Stimulated activated CD8-positive, alpha-beta memory T cell treated with anti-CD3 and anti-CD28 coated beads, Interleukin-12 subunit alpha, Interleukin-12 subunit beta, amount 100 ng/mL, for 1 hour (primary cell): ENCODE results near the gene PARP9.

Experiments used
- DNase-seq: peaks from one replicate; pipeline ENCODE4 v3.0.0-alpha.2; 2020; ENCODE audit warnings: low read depth

The PARP9 gene

GRCh38 chr3:122564155-122564912 is at the start of gene PARP9, which contains the start of gene DTX3L:
Gene PARP9, minus strand, starts transcription at chr3:122564300. Its CDS starts 4,680 bp downstream, at chr3:122559620.
Gene DTX3L, plus strand, starts transcription at chr3:122564338. Its CDS starts 89 bp downstream, at chr3:122564427.
- peak; percentile 72 for DNase-seq

DNA sequence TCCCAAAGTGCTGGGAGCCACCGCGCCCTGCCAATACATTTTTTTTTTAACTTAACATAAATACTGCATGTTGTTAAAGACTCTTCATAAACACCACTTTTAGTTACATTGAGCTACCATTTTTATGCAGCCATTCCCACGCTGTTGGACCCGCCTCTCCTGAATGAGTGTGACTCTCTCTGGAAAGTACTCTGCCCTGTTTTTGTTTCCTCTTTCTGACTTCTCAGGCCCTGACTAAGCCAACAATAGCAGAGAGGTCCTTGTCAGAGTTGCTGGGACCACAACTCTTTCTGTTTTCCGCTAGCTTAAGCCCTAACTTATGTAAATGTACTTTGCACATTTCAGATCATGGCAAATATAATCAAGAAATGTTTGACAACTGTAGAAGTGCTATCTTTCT is 48.6 kb upstream of the PARP9 start:
- DNase-seq = no peak

GRCh38 chr3:122609798-122610559 is 45.9 kb upstream of the PARP9 start:
- no peak for DNase-seq

- no peak for DNase-seq
Observed at GRCh38 chr3:122608916-122609315, 44.8 kb upstream of the PARP9 start.

DNA sequence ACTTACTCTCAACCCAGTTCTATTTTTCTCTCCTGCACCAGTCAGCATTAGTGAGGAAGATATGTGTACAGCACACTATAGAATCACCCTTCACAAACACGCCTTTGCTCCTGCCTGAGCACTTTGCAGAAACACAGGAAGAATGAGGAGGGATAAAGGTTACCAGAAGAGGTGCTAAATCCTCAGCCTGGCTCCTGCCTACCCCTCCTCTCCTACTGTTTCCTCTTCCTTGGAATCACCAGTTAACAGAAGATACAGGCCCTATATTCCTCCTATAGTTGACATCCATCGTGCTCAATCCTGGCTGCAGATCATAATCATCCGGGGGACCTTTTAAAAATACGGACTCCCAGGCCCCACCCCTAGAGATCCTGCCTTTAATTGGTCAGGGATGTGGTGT is 42.2 kb upstream of the PARP9 start:
- no peak for DNase-seq

GRCh38 chr3:122603056-122603455 is 39.0 kb upstream of the PARP9 start:
- DNase-seq = no peak

DNA sequence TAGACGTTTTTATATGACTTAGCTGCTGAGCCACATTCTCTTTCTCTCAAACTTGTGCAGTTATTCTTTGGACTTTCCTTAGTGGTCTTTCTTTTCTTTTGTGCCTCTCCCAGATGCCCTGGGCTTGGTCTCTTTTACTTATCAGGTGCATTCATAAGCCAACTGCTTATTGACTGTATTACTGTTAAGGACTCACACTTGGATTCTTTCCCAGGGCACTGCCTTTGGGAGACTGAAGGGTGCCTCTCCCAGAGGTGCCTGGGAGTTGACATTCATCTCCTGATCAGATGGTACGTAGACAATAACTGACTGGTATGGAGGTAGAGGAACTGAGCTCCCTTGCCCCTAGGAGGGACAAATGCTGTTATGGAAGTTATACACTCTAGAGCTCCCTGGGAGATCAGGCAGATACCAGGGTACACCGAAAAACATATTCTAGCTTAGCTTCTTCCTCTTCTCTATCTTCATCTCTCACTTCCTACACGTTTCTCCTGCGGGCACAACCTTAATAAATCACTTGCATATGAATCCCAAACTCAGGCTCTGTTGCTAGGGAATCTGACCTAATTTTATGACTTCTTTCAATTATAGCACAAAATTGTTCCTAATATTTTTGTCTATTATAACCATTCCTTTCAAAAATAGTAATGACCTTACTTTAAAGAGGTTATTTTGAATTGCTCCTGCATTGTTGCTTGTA is 38.1 kb upstream of the PARP9 start:
- no peak for DNase-seq

DNA sequence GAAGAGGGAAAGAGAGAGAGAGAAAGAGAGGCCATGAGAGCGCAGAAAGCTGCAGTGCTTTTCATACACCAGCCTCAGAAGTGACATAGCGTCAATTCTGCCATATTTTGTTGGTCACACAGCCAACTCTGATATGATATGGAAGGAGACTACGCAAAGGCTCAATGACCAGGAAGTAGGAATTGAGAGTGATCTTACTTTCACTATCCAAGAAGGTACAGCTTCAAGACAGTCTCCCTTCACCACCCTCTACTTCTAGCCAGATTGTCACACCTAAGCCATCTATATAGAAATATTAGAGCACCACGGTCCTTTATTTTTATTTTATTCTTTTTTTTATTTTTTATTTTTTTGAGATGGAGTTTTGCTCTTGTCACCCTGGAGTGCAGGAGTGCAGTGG is 34.5 kb upstream of the PARP9 start:
- no peak for DNase-seq

GRCh38 chr3:122598151-122598550 is 34.1 kb upstream of the PARP9 start:
- no peak for DNase-seq

DNA sequence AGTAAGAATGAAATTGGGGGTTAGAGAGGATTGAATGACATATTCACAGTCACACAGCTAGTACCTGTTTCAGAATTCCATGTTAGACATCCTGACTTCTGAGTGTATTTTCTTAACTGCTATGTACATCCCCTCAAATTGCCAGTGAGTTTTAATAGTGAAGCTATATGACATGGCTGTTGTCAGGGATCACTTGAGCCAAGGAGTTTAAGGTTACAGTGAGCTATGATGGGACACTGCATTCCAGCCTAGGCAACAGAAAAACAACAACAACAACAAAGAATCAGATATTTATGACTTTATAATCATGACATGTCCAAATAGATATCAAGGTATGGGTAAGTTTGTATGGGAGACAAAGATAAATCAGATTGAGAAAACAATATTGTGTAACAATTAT is 29.9 kb upstream of the PARP9 start:
- DNase-seq = no peak

- DNase-seq = no peak
Observed at GRCh38 chr3:122590610-122591009, 26.5 kb upstream of the PARP9 start.

DNA sequence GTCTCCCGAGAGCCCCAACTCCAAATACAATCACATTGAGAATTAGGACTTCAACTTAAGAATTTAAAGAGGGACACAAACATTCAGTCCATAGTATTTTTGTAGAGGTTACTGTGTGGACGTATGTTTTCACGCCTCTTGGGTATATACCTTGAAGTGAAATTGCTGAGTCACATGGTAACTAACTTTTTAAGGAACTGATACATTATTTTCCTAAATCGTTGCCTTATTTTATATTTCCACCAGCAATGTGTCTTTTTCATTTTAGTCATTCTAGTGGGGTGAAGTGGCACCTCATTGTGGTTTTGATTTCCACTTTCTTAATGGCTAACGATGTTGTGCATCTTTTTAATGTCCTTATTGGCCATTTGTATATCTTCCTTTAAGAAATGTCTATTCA is 25.2 kb upstream of the PARP9 start:
- no peak for DNase-seq

GRCh38 chr3:122587572-122587971 is 23.5 kb upstream of the PARP9 start:
- no peak for DNase-seq

DNA sequence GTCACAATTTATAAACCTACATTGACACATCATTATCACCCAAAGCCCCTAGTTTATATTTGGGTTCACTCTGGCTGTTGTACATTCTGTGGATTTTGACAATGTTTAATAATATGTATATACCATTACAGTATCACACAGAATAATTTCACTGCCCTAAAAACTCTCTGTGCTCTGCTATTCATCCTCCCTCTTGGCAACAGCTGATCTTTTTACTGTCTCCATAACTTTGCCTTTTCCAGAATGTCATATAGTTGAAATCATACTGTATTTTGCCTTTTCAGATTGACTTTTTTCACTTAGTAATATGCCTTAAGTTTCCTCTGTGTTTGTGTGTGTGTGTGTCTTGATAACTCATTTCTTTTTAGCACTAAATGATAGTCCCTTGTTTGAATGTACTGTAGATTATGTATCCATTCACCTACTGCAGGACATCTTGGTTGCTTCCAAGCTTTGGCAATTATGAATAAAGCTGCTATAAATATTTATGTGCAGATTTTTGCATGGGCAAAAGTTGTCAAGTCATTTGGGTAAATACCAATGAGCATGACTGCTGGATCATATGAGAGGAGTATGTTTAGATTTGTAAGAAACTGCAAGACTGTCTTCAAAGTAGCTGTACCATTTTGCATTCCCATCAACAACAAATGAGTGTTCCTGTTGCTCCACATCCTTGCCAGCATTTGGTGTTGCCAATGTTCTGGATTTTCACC is 22.8 kb upstream of the PARP9 start:
- no peak for DNase-seq

GRCh38 chr3:122586098-122586497 is 22.0 kb upstream of the PARP9 start:
- no peak for DNase-seq

DNA sequence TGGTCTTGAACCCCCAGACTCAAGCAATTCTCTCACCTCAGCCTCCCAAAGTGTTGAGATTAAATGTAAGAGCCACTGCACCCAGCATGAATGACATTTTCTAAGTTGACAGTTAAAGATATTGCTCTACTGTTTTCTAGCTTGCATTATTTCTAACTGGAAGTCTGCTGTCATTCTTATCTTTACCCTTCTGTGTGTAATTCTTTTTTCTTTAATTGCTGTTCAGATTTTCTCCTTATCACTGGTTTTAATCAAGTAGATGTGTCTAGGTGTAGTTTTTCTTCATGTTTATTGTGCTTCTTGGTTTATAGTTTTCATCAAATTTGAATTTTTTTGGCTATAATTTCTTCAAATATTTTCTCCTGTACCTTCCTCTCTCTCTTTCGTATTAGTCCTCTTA is 18.3 kb upstream of the PARP9 start:
- DNase-seq = no peak

DNA sequence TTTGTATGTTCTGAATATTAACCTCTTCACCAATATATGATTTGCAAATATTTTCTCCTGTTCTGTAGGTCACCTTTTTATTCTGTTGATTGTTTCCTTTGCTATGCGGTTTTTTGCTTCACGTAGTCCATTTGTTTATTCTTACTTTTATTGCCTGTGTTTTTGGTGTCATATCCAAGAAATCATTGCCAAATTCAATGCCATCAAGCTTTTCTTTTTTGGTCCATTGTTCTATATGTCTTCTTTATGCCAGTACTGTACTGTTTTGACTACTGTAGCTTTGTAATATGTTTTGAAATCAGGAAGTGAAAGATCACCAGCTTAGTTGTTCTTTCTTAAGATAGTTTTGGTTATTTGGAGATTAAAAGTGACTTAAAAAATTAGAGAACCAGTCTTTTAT is 17.5 kb upstream of the PARP9 start:
- DNase-seq = no peak

- no peak for DNase-seq
Observed at GRCh38 chr3:122580470-122580869, 16.4 kb upstream of the PARP9 start.

GRCh38 chr3:122578069-122578740 is 14.1 kb upstream of the PARP9 start:
- DNase-seq = no peak

GRCh38 chr3:122577409-122578031 is 13.4 kb upstream of the PARP9 start, which contains the start of gene PARP15:
Gene PARP15, plus strand, starts transcription at chr3:122577650. Its CDS starts 18 bp downstream, at chr3:122577668.
- peak; percentile 15 for DNase-seq
